Spleen (tissue), 11 donors: ENCODE results near the gene YTHDF2. TPM values are rescaled to one million over a fixed set of nuclear protein-coding genes. Genes with fewer than 3 reads are reported as not detected.

ENCODE experiments used
- DNase-seq: peaks from one replicate; pipeline ENCODE4 v3.0.0-alpha.2; 2020
- H3K27ac ChIP-seq, 8 donors: fragments of 200-600 bp; sonication (generic) in 7 of 8; 1 replicate in 4 of 8; 2 replicates in 4 of 8; pipeline versions ENCODE4 v1.5.0 to v1.8.0; 2016 to 2021; ENCODE audit warnings: inconsistent platforms in 4 of 8, mild to moderate bottlenecking in 4 of 8, moderate library complexity in 1 of 8
- H3K27me3 ChIP-seq, 7 donors: fragments of 200-600 bp; sonication (generic) in 6 of 7; replicated peaks in 1 of 7; 1 replicate in 4 of 7; 2 replicates in 3 of 7; pipeline versions ENCODE4 v1.5.0 to v1.8.0; 2016 to 2021; ENCODE audit warnings: inconsistent platforms in 3 of 7, mild to moderate bottlenecking in 1 of 7
- H3K36me3 ChIP-seq, 6 donors: fragments of 200-600 bp; sonication (generic) in 5 of 6; 1 replicate in 4 of 6; 2 replicates in 2 of 6; pipeline versions ENCODE4 v1.5.0 to v1.8.0; 2016 to 2021; ENCODE audit warnings: inconsistent platforms in 2 of 6
- H3K4me1 ChIP-seq, 6 donors: fragments of 200-600 bp; sonication (generic) in 5 of 6; 1 replicate in 3 of 6; 2 replicates in 3 of 6; pipeline versions ENCODE4 v1.5.0 to v1.8.0; 2016 to 2021; ENCODE audit warnings: inconsistent platforms in 3 of 6
- H3K4me3 ChIP-seq, 8 donors: fragments of 200-600 bp; sonication (generic) in 7 of 8; 1 replicate in 4 of 8; 2 replicates in 4 of 8; pipeline versions ENCODE4 v1.5.0 to v1.8.0; 2016 to 2021; ENCODE audit warnings: inconsistent platforms in 4 of 8, mild to moderate bottlenecking in 4 of 8, moderate library complexity in 2 of 8
- H3K9me3 ChIP-seq, 8 donors: fragments of 200-600 bp; sonication (generic) in 7 of 8; 1 replicate in 4 of 8; 2 replicates in 4 of 8; pipeline versions ENCODE4 v1.5.0 to v1.8.0; 2016 to 2021; ENCODE audit warnings: inconsistent platforms in 4 of 8
- POLR2A ChIP-seq, 3 donors: fragments of 450-650 bp; IDR thresholded peaks; one replicate each; pipeline ENCODE4 v1.5.1; 2017; ENCODE audit warnings: antibody characterized with exemption in 3 of 3, mild to moderate bottlenecking in 1 of 3
- POLR2AphosphoS5 ChIP-seq, 3 donors: sonication (generic); formaldehyde crosslinking; IDR thresholded peaks; one replicate each; pipeline ENCODE4 v1.5.1; 2017; ENCODE audit warnings: antibody characterized with exemption in 3 of 3
- WGBS, 5 donors: extraction: QIAGEN DNeasy Blood & Tissue Kit in 3 of 5; methylation state at CpG; one replicate each; pipeline versions ENCODE4 v1.1.5 to v1.1.7; 2013 to 2018; 5-methylcytosine and 5-hydroxymethylcytosine counted together
- intact Hi-C: fragments of 100-400 bp; cut with DNase I; formaldehyde crosslinking; loops from one replicate; pipeline ENCODE4 v1.15.0; 2023; ENCODE audit warnings: low total_unique reads
- polyA plus RNA-seq, 3 donors: library from polyadenylated mRNA; stranded (reverse); fragments of 200-250 nt; gene quantifications; one replicate each; pipeline ENCODE4 v1.2.1, GENCODE V29; 2013
- total RNA-seq, 7 donors: library from RNA; depleted of rRNA in 3 of 7; stranded (reverse); fragments of >200 nt in 3 of 7; fragmentation: NEBNext Ultra II Directional in 4 of 7; extraction: Animal tissue kit (Norgen Biotek cat#: 25700) in 4 of 7; gene quantifications; one replicate each; pipeline versions ENCODE4 v1.1.0 to v1.2.1, GENCODE V29; 2016 to 2021
- TF ChIP-seq, protein P1 (sequence below), 11 experiments: fragments of 200-600 bp in 7 of 11; fragments of 450-650 bp in 4 of 11; sonication (generic) in 4 of 11; IDR thresholded peaks in 8 of 11; conservative IDR thresholded peaks in 3 of 11; 1 replicate in 7 of 11; 2 replicates in 4 of 11; pipeline versions ENCODE4 v1.4.0 to v1.8.0; 2016 to 2021; ENCODE audit warnings: antibody characterized with exemption in 11 of 11, inconsistent platforms in 4 of 11, mild to moderate bottlenecking in 1 of 11
- donor health status: healthy with polysubstance abuse.
- donor health status: DM: no; HTN: no; CAD: no; lungs with moderate emphysema.
- donor health status: DM: no; HTN: no; CAD: no.
- donor health status: Bipolar disorder and iron deficiency.
- donor health status: healthy.
- donor health status: DM: no; HTN: no; CAD: no.
- donor health status: DM: yes; HTN: yes; CAD: no.

The YTHDF2 gene
- total and polyA plus RNA-seq, 10 donors = 31.4 to 67.5 (median 57.0) TPM

DNA sequence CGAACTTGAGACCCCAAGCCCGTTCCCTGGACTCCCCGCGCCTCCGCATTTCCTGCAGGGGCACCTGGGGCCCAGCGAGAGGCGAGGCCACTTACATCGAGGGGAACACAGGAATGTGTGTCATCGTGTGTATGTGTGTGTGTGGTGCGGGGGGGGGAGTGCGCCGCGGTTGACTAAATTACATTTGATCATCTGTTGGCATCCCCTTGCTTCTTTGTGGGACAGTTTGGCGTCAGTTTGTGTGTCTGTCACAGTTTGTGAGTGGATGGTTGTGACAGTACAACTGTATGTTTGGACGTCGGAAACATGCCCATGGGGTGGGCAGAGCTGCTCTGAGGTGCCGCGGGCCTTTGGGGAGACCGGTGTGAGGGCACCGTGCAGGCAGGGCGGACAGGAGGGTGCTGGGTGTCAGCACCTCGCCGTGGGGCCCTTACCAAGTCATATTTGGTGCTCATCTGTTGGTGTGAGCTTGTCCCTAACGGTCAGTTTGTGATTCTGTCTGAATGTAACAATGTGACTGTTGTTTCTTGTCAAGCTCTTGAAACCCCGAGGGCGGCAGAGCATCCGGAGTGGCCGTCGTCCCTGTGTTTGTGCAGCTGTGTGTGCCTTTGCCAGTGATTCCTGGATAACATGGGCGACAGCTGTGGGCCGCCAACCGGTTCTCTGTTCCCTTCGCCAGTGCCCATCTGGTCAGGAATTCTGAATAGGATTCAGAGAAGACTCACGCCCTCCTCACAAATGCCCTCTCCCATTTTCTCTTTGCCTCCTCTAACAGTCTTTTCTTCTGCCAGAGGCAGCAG lies 76.1 kb downstream of the YTHDF2 start:
- Histone ChIP-seq H3K9me3 (no peaks in the 10 kb centered on the region), H3K4me1 (peaks cover 0 to 12% (median 7%) of the 10 kb centered on the region in 6 donors), H3K27me3 (peaks cover 0 to 90% (median 54%) of the 10 kb centered on the region in 7 donors), H3K36me3 (no peaks in the 10 kb centered on the region), H3K27ac (no peak overlapping the region), H3K4me3 (peak overlapping the region in 1 of 8 donors; percentile 24)
- no peak for DNase-seq
- 45 to 57% (median 49%) methylated on average over 29 to 34 of the region's 34 CpGs for WGBS, 5 donors
- TF ChIP-seq POLR2A (IDR thresholded peaks at IDR 0.05) (no peak), POLR2AphosphoS5 (IDR thresholded peaks at IDR 0.05) (no peak)
- TF ChIP-seq, protein P1, sequence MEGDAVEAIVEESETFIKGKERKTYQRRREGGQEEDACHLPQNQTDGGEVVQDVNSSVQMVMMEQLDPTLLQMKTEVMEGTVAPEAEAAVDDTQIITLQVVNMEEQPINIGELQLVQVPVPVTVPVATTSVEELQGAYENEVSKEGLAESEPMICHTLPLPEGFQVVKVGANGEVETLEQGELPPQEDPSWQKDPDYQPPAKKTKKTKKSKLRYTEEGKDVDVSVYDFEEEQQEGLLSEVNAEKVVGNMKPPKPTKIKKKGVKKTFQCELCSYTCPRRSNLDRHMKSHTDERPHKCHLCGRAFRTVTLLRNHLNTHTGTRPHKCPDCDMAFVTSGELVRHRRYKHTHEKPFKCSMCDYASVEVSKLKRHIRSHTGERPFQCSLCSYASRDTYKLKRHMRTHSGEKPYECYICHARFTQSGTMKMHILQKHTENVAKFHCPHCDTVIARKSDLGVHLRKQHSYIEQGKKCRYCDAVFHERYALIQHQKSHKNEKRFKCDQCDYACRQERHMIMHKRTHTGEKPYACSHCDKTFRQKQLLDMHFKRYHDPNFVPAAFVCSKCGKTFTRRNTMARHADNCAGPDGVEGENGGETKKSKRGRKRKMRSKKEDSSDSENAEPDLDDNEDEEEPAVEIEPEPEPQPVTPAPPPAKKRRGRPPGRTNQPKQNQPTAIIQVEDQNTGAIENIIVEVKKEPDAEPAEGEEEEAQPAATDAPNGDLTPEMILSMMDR (IDR thresholded peaks at IDR 0.05 in 8 of 11, conservative IDR thresholded peaks at IDR 0.05 in 3 of 11) = no peak
- intact Hi-C loops = no loop called here

DNA sequence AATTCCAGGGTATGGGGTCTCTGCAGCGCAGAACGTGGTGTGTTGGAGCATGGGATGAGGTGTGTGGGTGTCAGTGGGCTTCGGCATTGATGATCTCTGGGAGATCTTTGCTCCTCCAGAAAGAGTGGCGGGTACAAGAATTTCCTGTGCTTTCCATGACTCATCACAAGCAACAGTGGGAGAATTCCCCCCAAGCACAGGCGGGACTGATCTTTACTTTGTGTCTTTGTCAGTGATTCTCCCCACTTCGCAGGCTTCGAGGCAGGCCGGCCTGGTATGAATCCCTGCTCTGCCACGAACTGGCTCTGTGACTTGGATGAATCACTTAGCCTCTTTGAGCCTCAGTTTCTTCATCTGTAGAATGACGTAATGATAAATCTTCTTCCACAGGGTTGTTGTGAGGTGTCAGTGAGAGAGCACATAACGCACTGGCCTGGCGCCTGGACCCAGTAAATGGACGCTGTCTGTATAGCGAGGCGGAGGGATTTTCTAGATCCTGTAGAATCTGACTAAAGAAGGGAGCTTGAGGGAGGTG lies 77.3 kb downstream of the YTHDF2 start:
- 82 to 89% (median 87%) methylated on average over 15 of the region's 15 CpGs for WGBS, 5 donors

DNA sequence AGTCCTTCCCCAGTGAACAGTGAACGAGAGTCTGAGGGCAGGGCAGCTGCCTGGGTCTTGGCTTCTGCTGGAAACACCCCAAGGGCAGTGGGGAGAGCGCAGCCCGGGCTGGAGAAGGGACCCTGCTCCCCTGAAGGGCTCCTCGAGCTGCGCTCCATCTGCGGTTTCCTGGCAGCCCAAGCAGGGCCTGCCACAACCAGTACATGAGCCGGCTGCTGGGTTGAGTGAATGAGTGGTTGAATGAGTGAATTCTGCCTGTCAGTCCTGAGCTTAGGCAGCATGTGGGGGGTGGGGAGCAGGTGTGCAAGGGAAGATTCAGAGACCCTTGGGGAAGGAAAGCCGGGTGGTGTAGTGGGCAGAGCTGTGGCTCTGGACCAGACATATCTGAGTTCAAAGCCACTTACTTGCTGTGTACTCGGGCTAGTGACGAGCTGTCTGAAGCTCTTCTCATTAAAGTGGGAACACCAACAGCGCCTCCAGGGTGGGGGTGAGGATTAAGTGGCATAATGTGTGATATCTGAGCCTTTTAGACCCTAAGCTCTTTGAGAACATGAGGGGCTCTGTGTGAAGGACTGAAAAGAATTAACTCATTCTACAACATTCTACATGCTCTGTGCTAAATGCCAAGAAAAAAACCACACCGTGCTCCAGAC lies 78.9 kb downstream of the YTHDF2 start:
- no peaks in the 10 kb centered on the region for H3K9me3 ChIP-seq
- TF ChIP-seq, protein P1 (IDR thresholded peaks at IDR 0.05 in 8 of 11, conservative IDR thresholded peaks at IDR 0.05 in 3 of 11) = no peak
- no peak for TF ChIP-seq POLR2AphosphoS5 (IDR thresholded peaks at IDR 0.05)
- no peak for TF ChIP-seq POLR2A (IDR thresholded peaks at IDR 0.05)
- no peak overlapping the region for H3K4me3 ChIP-seq
- no peaks in the 10 kb centered on the region for H3K36me3 ChIP-seq
- no peak for DNase-seq
- H3K27me3 ChIP-seq = peaks cover 0 to 87% (median 51%) of the 10 kb centered on the region in 7 donors
- WGBS, 5 donors = 25 to 33% (median 28%) methylated on average over 12 of the region's 12 CpGs
- intact Hi-C loops = no loop called here
- H3K4me1 ChIP-seq = peaks cover 0 to 12% (median 7%) of the 10 kb centered on the region in 6 donors
- no peak overlapping the region for H3K27ac ChIP-seq

More for the DNA sequence above, 77.3 kb downstream of the YTHDF2 start:
- H3K27ac ChIP-seq = no peak overlapping the region
- no peak for DNase-seq
- peaks cover 0 to 12% (median 7%) of the 10 kb centered on the region in 6 donors for H3K4me1 ChIP-seq
- TF ChIP-seq, protein P1 (IDR thresholded peaks at IDR 0.05 in 8 of 11, conservative IDR thresholded peaks at IDR 0.05 in 3 of 11) = no peak
- TF ChIP-seq POLR2AphosphoS5 (IDR thresholded peaks at IDR 0.05) = no peak
- H3K27me3 ChIP-seq = peaks cover 0 to 100% (median 54%) of the 10 kb centered on the region in 7 donors
- H3K9me3 ChIP-seq = no peaks in the 10 kb centered on the region
- H3K4me3 ChIP-seq = no peak overlapping the region
- no peaks in the 10 kb centered on the region for H3K36me3 ChIP-seq
- intact Hi-C loops = no loop called here

DNA sequence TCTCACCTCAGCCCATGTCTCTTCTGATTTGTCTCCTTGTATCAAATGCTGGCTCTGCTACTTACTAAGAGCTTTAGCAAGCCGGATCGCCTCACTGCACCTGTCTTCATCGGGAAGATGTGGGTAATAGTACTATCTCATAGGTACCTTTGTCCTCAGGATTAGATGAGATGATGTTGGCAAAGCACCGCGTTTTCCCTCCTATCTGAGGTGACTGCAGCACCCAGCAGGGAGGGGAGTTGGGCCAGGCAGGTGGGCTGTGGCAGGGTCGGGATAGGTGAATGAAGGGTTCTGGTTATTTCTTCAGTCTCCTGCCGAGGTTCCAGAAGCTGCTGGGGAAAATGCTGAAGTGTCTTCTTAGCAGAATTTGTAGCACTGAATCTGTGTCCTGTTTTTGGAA lies 80.4 kb downstream of the YTHDF2 start:
- WGBS, 5 donors = 80 to 90% (median 88%) methylated on average over 7 of the region's 7 CpGs
- H3K4me3 ChIP-seq = no peak overlapping the region
- no peaks in the 10 kb centered on the region for H3K9me3 ChIP-seq
- H3K27me3 ChIP-seq = peaks cover 0 to 72% (median 37%) of the 10 kb centered on the region in 7 donors
- H3K4me1 ChIP-seq = peaks cover 0 to 8% (median 7%) of the 10 kb centered on the region in 6 donors
- intact Hi-C loops = no loop called here
- no peak for DNase-seq
- H3K27ac ChIP-seq = no peak overlapping the region
- no peaks in the 10 kb centered on the region for H3K36me3 ChIP-seq
- TF ChIP-seq, protein P1 (IDR thresholded peaks at IDR 0.05 in 8 of 11, conservative IDR thresholded peaks at IDR 0.05 in 3 of 11) = no peak
- TF ChIP-seq POLR2A (IDR thresholded peaks at IDR 0.05) = no peak
